IMR-90 (cell line): ENCODE data around the gene DDX4. TPM values are rescaled to one million over a fixed set of nuclear protein-coding genes. Genes with fewer than 3 reads are reported as not detected.
A peak's percentile ranks its signal among the peaks of the same experiment; 100 is the strongest.

Experiments used
- ATAC-seq: fragments of 200-7000 bp; cut with Tn5 transposase; 2 replicates; pipeline ENCODE4 v1.9.1; 2020; ENCODE audit warnings: low read depth, mild to moderate bottlenecking, moderate library complexity
- BruUV-seq: library from RNA; stranded (reverse); fragments of 400-500 nt; replicated peaks from 2 replicates; lab custom pipeline; 2021; lab: Mats Ljungman, UMichigan
- CTCF ChIA-PET: fragments of 300-600 bp; formaldehyde crosslinking; extraction: SDS; loops from one replicate; lab custom pipeline; 2021; ENCODE audit warnings: antibody characterized with exemption; lab: Yijun Ruan, JAX
- POLR2A ChIA-PET: fragments of 300-600 bp; sonication (Branson Sonifier 250); formaldehyde crosslinking; loops from one replicate; lab custom pipeline; 2022; ENCODE audit warnings: antibody characterized with exemption; ENCODE audit not compliant: unreplicated experiment; lab: Charles Lee
- DNase-seq: peaks from one replicate; pipeline ENCODE4 v3.0.0; 2013
- H2AFZ ChIP-seq: replicated peaks from 2 replicates; pipeline ENCODE3; 2013; ENCODE audit warnings: low read length, mild to moderate bottlenecking; ENCODE audit not compliant: poor library complexity
- H2AK5ac ChIP-seq: 2 replicates; pipeline ENCODE4 v1.6.1; 2013; ENCODE audit warnings: low read depth, low read length, inconsistent platforms
- H2AK9ac ChIP-seq: replicated peaks from 2 replicates; pipeline ENCODE3; 2013; ENCODE audit warnings: mild to moderate bottlenecking, low read depth, low read length, moderate library complexity; ENCODE audit not compliant: poor library complexity
- H2BK120ac ChIP-seq: 2 replicates; pipeline ENCODE4 v1.6.1; 2013; ENCODE audit warnings: low read depth, low read length, inconsistent platforms
- H2BK15ac ChIP-seq: 3 replicates; pipeline ENCODE4 v1.6.1; 2013; ENCODE audit warnings: low read depth, low read length, inconsistent platforms
- H2BK20ac ChIP-seq: 2 replicates; pipeline ENCODE4 v1.6.1; 2013; ENCODE audit warnings: low read depth, mild to moderate bottlenecking, inconsistent platforms, low read length, moderate library complexity
- H2BK5ac ChIP-seq: 2 replicates; pipeline ENCODE4 v1.6.1; 2013; ENCODE audit warnings: mild to moderate bottlenecking, low read depth, low read length, inconsistent platforms; ENCODE audit not compliant: poor library complexity, severe bottlenecking
- H3K14ac ChIP-seq: replicated peaks from 2 replicates; pipeline ENCODE4 v1.6.1; 2013; ENCODE audit warnings: low read depth, low read length, inconsistent platforms
- H3K18ac ChIP-seq: 2 replicates; pipeline ENCODE4 v1.6.1; 2013; ENCODE audit warnings: low read depth, low read length, control low read depth
- H3K23ac ChIP-seq: 2 replicates; pipeline ENCODE4 v1.6.1; 2013; ENCODE audit warnings: low read depth, low read length, inconsistent platforms
- H3K27ac ChIP-seq: 2 replicates; pipeline ENCODE4 v1.5.1; 2013; ENCODE audit warnings: mild to moderate bottlenecking, control low read depth, low read length; ENCODE audit not compliant: insufficient read depth
- H3K27me3 ChIP-seq: 2 replicates; pipeline ENCODE4 v1.6.1; 2013; ENCODE audit warnings: low read length; ENCODE audit not compliant: control insufficient read depth, insufficient read depth
- H3K36me3 ChIP-seq: 2 replicates; pipeline ENCODE4 v1.6.1; 2013; ENCODE audit warnings: low read length, mixed read lengths; ENCODE audit not compliant: control insufficient read depth, insufficient read depth
- H3K4ac ChIP-seq: 2 replicates; pipeline ENCODE4 v1.6.1; 2013; ENCODE audit warnings: low read depth, low read length, inconsistent platforms
- H3K4me1 ChIP-seq: 2 replicates; pipeline ENCODE4 v1.6.1; 2013; ENCODE audit warnings: low read length, mixed read lengths; ENCODE audit not compliant: control insufficient read depth, insufficient read depth
- H3K4me2 ChIP-seq: 2 replicates; pipeline ENCODE4 v1.6.1; 2013; ENCODE audit warnings: low read depth, mild to moderate bottlenecking, control low read depth, low read length, moderate library complexity
- H3K4me3 ChIP-seq: 2 replicates; pipeline ENCODE4 v1.5.1; 2013; ENCODE audit warnings: low read depth, mild to moderate bottlenecking, control low read depth, low read length, moderate library complexity; ENCODE audit not compliant: insufficient read depth
- H3K56ac ChIP-seq: 2 replicates; pipeline ENCODE4 v1.6.1; 2013; ENCODE audit warnings: low read length, inconsistent platforms; ENCODE audit not compliant: insufficient read depth; ENCODE audit errors: extremely low read depth
- H3K79me1 ChIP-seq, 2 experiments: 2 replicates each; pipeline ENCODE4 v1.6.1; 2013; ENCODE audit warnings: low read length in 2 of 2, inconsistent platforms in 1 of 2, low read depth in 1 of 2
- H3K9ac ChIP-seq: 2 replicates; pipeline ENCODE4 v1.6.1; 2013; ENCODE audit warnings: low read depth, low read length, control low read depth
- H3K9me1 ChIP-seq: 2 replicates; pipeline ENCODE4 v1.6.1; 2013; ENCODE audit warnings: low read length, inconsistent platforms; ENCODE audit not compliant: insufficient read depth
- H3K9me3 ChIP-seq: 2 replicates; pipeline ENCODE4 v1.6.1; 2013; ENCODE audit warnings: low read length; ENCODE audit not compliant: control insufficient read depth, insufficient read depth
- H4K20me1 ChIP-seq: 2 replicates; pipeline ENCODE4 v1.6.1; 2013; ENCODE audit warnings: low read length, inconsistent platforms; ENCODE audit not compliant: insufficient read depth
- H4K5ac ChIP-seq: 2 replicates; pipeline ENCODE4 v1.6.1; 2013; ENCODE audit warnings: mild to moderate bottlenecking, low read depth, low read length, control low read depth
- H4K8ac ChIP-seq, 2 experiments: 2 replicates each; pipeline ENCODE4 v1.6.1; 2013; ENCODE audit warnings: low read depth in 2 of 2, low read length in 2 of 2, control low read depth in 1 of 2, inconsistent platforms in 1 of 2
- H4K91ac ChIP-seq: 2 replicates; pipeline ENCODE4 v1.6.1; 2013; ENCODE audit warnings: low read depth, low read length, inconsistent platforms; ENCODE audit not compliant: insufficient read depth
- BHLHE40 ChIP-seq: fragments of 150-350 bp; IDR thresholded peaks from 2 replicates; pipeline ENCODE4 v1.6.1; 2016; ENCODE audit warnings: mild to moderate bottlenecking, low read depth, low read length
- CHD1 ChIP-seq: IDR thresholded peaks from 2 replicates; pipeline ENCODE4 v1.6.1; 2012; ENCODE audit warnings: low read depth, low read length, improper control_type of control experiment
- CTCF ChIP-seq: conservative IDR thresholded peaks from 2 replicates; pipeline ENCODE4 v1.5.1; 2012; ENCODE audit warnings: mild to moderate bottlenecking, low read depth, low read length, improper control_type of control experiment
- ELK1 ChIP-seq: fragments of 150-350 bp; IDR thresholded peaks from 2 replicates; pipeline ENCODE4 v1.6.1; 2016; ENCODE audit warnings: low read depth, mild to moderate bottlenecking, low read length, moderate library complexity, borderline replicate concordance
- MAFK ChIP-seq: IDR thresholded peaks from 2 replicates; pipeline ENCODE4 v1.6.1; 2012; ENCODE audit warnings: low read depth, low read length, improper control_type of control experiment
- MAZ ChIP-seq: IDR thresholded peaks from 2 replicates; pipeline ENCODE4 v1.6.1; 2012; ENCODE audit warnings: low read depth, mild to moderate bottlenecking, low read length, improper control_type of control experiment, moderate library complexity, borderline replicate concordance
- MXI1 ChIP-seq: IDR thresholded peaks from 2 replicates; pipeline ENCODE4 v1.6.1; 2012; ENCODE audit warnings: low read depth, mild to moderate bottlenecking, low read length, moderate library complexity, borderline replicate concordance
- NFE2L2 ChIP-seq: fragments of 150-350 bp; IDR thresholded peaks from 2 replicates; pipeline ENCODE4 v1.6.1; 2016; ENCODE audit warnings: low read depth, mild to moderate bottlenecking, low read length
- RAD21 ChIP-seq: IDR thresholded peaks from 2 replicates; pipeline ENCODE4 v1.6.1; 2012; ENCODE audit warnings: low read length, improper control_type of control experiment
- RFX5 ChIP-seq: IDR thresholded peaks from 2 replicates; pipeline ENCODE4 v1.8.0; 2012; ENCODE audit warnings: low read depth, mild to moderate bottlenecking, low read length, moderate library complexity
- SMC3 ChIP-seq: fragments of 150-350 bp; IDR thresholded peaks from 2 replicates; pipeline ENCODE4 v1.6.1; 2016; ENCODE audit warnings: low read depth, mild to moderate bottlenecking, antibody characterized with exemption, low read length, moderate library complexity
- USF2 ChIP-seq: fragments of 150-350 bp; IDR thresholded peaks from 2 replicates; pipeline ENCODE4 v1.6.1; 2017; ENCODE audit warnings: mild to moderate bottlenecking, antibody characterized with exemption, low read length, low read depth
- WGBS, 2 experiments: methylation state at CpG; one replicate each; pipeline versions ENCODE4 v1.1.5 to v1.1.7; 2013; ENCODE audit warnings: missing lambda C conversion rate in 2 of 2; ENCODE audit not compliant: insufficient read length in 1 of 2; ENCODE audit errors: extremely low coverage in 2 of 2; 5-methylcytosine and 5-hydroxymethylcytosine counted together
- dilution Hi-C: fragments of 300-500 bp; cut with HindIII; formaldehyde crosslinking; loops from one replicate; pipeline ENCODE4 v1.14.3; 2018; ENCODE audit warnings: low sequenced_read_pairs; ENCODE audit not compliant: unreplicated experiment
- in situ Hi-C: fragments of 300-500 bp; cut with MboI; formaldehyde crosslinking; loops from 3 replicates; pipeline ENCODE4 v1.14.3; 2019; ENCODE audit warnings: low sequenced_read_pairs, inconsistent platforms, mixed read lengths
- intact Hi-C: fragments of 100-400 bp; cut with micrococcal nuclease; formaldehyde crosslinking; loops from 2 replicates; pipeline ENCODE4 v1.10.0; 2022
- polyA plus RNA-seq, 3 experiments: library from polyadenylated mRNA; depleted of rRNA; stranded (reverse); fragments of >200 nt; gene quantifications; 2 replicates each; pipeline ENCODE4 v1.2.3, GENCODE V29; 2012; ENCODE audit warnings: low replicate concordance in 1 of 3
- total RNA-seq: library from RNA; depleted of rRNA; stranded (reverse); fragments of >200 nt; gene quantifications from 2 replicates; pipeline ENCODE4 v1.2.3, GENCODE V29; 2012

Gene DDX4
- total and polyA plus RNA-seq, 2 of the 4 experiments (the other 2 are of a cell fraction), result not detected

- Histone ChIP-seq H4K8ac (no peak overlapping the region), H2AK9ac (no peak overlapping the region), H4K91ac (no peak overlapping the region), H4K5ac (no peak overlapping the region), H2BK15ac (no peak overlapping the region), H3K56ac (no peak overlapping the region), H2BK120ac (no peak overlapping the region; the same call in 1 of the 2 replicates), H3K27ac (no peak overlapping the region), H3K79me1 (no peaks in the 10 kb centered on the region), H3K18ac (no peak overlapping the region), H3K4me1 (no peaks in the 10 kb centered on the region), H3K4ac (no peak overlapping the region), H2AK5ac (no peak overlapping the region), H4K20me1 (no peaks in the 10 kb centered on the region), H2BK20ac (no peak overlapping the region), H3K9me1 (no peaks in the 10 kb centered on the region), H3K4me3 (no peak overlapping the region), H3K27me3 (peaks cover 28% of the 10 kb centered on the region), H3K23ac (no peak overlapping the region), H2AFZ (peak overlapping the region; percentile 76), H3K9me3 (no peaks in the 10 kb centered on the region), H3K4me2 (no peak overlapping the region), H3K9ac (no peak overlapping the region), H2BK5ac (no peak overlapping the region), H3K14ac (no peak overlapping the region), H3K36me3 (no peaks in the 10 kb centered on the region)
- TF ChIP-seq CHD1 (no peak), MAZ (no peak), MXI1 (no peak), CTCF (no peak), RFX5 (no peak), RAD21 (no peak), BHLHE40 (no peak), NFE2L2 (no peak), SMC3 (no peak), USF2 (no peak), ELK1 (no peak), MAFK (no peak)
- no peak for DNase-seq
- POLR2A ChIA-PET, result no interaction called here
- dilution Hi-C loops, result no loop called here
- CTCF ChIA-PET, result no interaction called here
- intact Hi-C loops, result no loop called here
- peak; percentile 35 for ATAC-seq
- no TSS peak for BruUV-seq
- WGBS, 2 experiments, result 14% methylated on average over 12 of the region's 45 CpGs; no CpG with 5 or more reads in 1 of the 2 experiments
- in situ Hi-C loops, result no loop called here
Observed at GRCh38 chr5:55821731-55822512, 84.1 kb downstream of the DDX4 start.
